Omental fat pad (tissue), 4 donors: ENCODE data around the gene NUBP1. TPM values are rescaled to one million over a fixed set of nuclear protein-coding genes. Genes with fewer than 3 reads are reported as not detected.

ENCODE experiments used
- ATAC-seq: fragments of 150-250 bp; one replicate; pipeline ENCODE4 v1.9.1; 2016; ENCODE audit warnings: mild to moderate bottlenecking, moderate library complexity; ENCODE audit not compliant: low FRiP score
- DNase-seq: peaks from one replicate; pipeline ENCODE4 v3.0.0-alpha.2; 2019; ENCODE audit warnings: low spot score
- CTCF ChIP-seq, 3 donors: fragments of 450-650 bp; IDR thresholded peaks; one replicate each; pipeline ENCODE4 v1.5.1; 2016 to 2017; ENCODE audit warnings: antibody characterized with exemption in 3 of 3, mild to moderate bottlenecking in 3 of 3, moderate library complexity in 2 of 3
- total RNA-seq, 4 donors: library from RNA; depleted of rRNA; stranded (reverse); fragments of >200 nt; gene quantifications; one replicate each; pipeline ENCODE4 v1.1.0, GENCODE V29; 2016

NUBP1 gene
- total RNA-seq, 4 donors from 2014 or later = 22.0 to 31.7 (median 22.4) TPM

- no peak for DNase-seq
- no peak for ATAC-seq
- no peak for TF ChIP-seq CTCF (IDR thresholded peaks at IDR 0.05)
Measured at GRCh38 chr16:10761373-10761772, 17.7 kb downstream of the NUBP1 start.

GRCh38 chr16:10762336-10763016 is 18.8 kb downstream of the NUBP1 start:
- ATAC-seq (no peak), DNase-seq (no peak)
- no peak for TF ChIP-seq CTCF (IDR thresholded peaks at IDR 0.05)

- DNase-seq (no peak), ATAC-seq (no peak)
- TF ChIP-seq CTCF (IDR thresholded peaks at IDR 0.05) = no peak
Measured at GRCh38 chr16:10763456-10763855, 19.8 kb downstream of the NUBP1 start.

GRCh38 chr16:10765772-10766171 is 22.1 kb downstream of the NUBP1 start:
- TF ChIP-seq CTCF (IDR thresholded peaks at IDR 0.05) = no peak
- DNase-seq (no peak), ATAC-seq (no peak)

GRCh38 chr16:10767127-10767526 is 23.5 kb downstream of the NUBP1 start:
- DNase-seq (no peak), ATAC-seq (no peak)
- no peak for TF ChIP-seq CTCF (IDR thresholded peaks at IDR 0.05)

- TF ChIP-seq CTCF (IDR thresholded peaks at IDR 0.05) = no peak
- DNase-seq (no peak), ATAC-seq (no peak)
Measured at GRCh38 chr16:10769381-10769780, 25.7 kb downstream of the NUBP1 start.

GRCh38 chr16:10770907-10771306 is 27.3 kb downstream of the NUBP1 start:
- DNase-seq (no peak), ATAC-seq (no peak)
- TF ChIP-seq CTCF (IDR thresholded peaks at IDR 0.05) = no peak
